Measurements from ENCODE around the gene MRPS10.

DNA sequence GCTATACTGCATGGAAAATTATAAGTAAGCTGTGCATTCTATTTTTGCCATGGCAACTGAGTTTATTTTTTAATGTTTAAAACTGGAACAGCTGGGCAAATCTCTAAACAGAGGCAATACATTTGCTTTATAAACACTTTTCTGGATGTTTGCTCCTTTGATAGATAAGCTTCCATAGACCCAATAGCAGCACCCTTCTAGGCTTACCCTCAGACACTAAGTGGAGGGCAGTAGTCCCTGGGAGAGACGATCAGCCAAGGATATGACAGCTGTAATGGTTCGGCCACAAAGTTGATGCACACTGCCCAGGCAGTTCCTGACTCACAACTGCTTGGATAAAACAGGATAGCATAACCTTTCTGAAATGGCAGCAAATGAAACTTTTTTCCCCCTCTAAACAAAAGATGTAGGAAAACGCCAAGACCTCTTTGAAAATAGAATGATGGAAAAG is 8.5 kb upstream of the MRPS10 start:
- TF ChIP-seq EZH2 (IDR thresholded peaks at IDR 0.05; ENCODE audit: borderline replicate concordance, low read depth, low read length, severe bottlenecking) (no peak), MYC (IDR thresholded peaks at IDR 0.05; ENCODE audit: low read depth, low read length) (no peak), POLR2A (IDR thresholded peaks at IDR 0.05; ENCODE audit: low read depth, low read length) (no peak), POLR2AphosphoS5 (IDR thresholded peaks at IDR 0.05; ENCODE audit: insufficient read depth, low read depth, low read length) (no peak), FOS (IDR thresholded peaks at IDR 0.05; ENCODE audit: borderline replicate concordance, insufficient read depth, low read length) (no peak)
- TF ChIP-seq, protein P1, sequence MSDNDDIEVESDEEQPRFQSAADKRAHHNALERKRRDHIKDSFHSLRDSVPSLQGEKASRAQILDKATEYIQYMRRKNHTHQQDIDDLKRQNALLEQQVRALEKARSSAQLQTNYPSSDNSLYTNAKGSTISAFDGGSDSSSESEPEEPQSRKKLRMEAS (IDR thresholded peaks at IDR 0.05; ENCODE audit: insufficient read depth, insufficient read length) = no peak
- TF ChIP-seq, protein P2, sequence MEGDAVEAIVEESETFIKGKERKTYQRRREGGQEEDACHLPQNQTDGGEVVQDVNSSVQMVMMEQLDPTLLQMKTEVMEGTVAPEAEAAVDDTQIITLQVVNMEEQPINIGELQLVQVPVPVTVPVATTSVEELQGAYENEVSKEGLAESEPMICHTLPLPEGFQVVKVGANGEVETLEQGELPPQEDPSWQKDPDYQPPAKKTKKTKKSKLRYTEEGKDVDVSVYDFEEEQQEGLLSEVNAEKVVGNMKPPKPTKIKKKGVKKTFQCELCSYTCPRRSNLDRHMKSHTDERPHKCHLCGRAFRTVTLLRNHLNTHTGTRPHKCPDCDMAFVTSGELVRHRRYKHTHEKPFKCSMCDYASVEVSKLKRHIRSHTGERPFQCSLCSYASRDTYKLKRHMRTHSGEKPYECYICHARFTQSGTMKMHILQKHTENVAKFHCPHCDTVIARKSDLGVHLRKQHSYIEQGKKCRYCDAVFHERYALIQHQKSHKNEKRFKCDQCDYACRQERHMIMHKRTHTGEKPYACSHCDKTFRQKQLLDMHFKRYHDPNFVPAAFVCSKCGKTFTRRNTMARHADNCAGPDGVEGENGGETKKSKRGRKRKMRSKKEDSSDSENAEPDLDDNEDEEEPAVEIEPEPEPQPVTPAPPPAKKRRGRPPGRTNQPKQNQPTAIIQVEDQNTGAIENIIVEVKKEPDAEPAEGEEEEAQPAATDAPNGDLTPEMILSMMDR (IDR thresholded peaks at IDR 0.05; ENCODE audit: extremely low read depth in 1 of 2, insufficient read depth in 1 of 2, low read depth in 1 of 2, low read length in 2 of 2) = no peak
